H9 (cell line): Measurements from ENCODE around the gene HRAS. TPM values are rescaled to one million over a fixed set of nuclear protein-coding genes. Genes with fewer than 3 reads are reported as not detected.

Experiments
- DNase-seq: peaks from one replicate; pipeline ENCODE4 v3.0.0-alpha.2; 2017
- H2AFZ ChIP-seq: one replicate; pipeline ENCODE4 v1.6.1; 2013; ENCODE audit warnings: mild to moderate bottlenecking, low read length, control low read depth, moderate library complexity
- H2AK5ac ChIP-seq: 2 replicates; pipeline ENCODE4 v1.6.1; 2013; ENCODE audit warnings: low read length, control low read depth, mixed read lengths; ENCODE audit not compliant: insufficient read length
- H2BK120ac ChIP-seq: one replicate; pipeline ENCODE4 v1.6.1; 2013; ENCODE audit warnings: low read depth, mild to moderate bottlenecking, low read length, control low read depth, inconsistent platforms; ENCODE audit not compliant: poor library complexity, severe bottlenecking
- H2BK12ac ChIP-seq: 2 replicates; pipeline ENCODE4 v1.6.1; 2013; ENCODE audit warnings: low read length, control low read depth, mixed read lengths, low read depth; ENCODE audit not compliant: insufficient read length
- H2BK15ac ChIP-seq: 2 replicates; pipeline ENCODE4 v1.6.1; 2013; ENCODE audit warnings: low read depth, low read length, control low read depth
- H2BK20ac ChIP-seq: one replicate; pipeline ENCODE4 v1.6.1; 2013; ENCODE audit warnings: low read depth, mild to moderate bottlenecking, low read length, control low read depth, inconsistent platforms; ENCODE audit not compliant: poor library complexity, severe bottlenecking
- H2BK5ac ChIP-seq: 2 replicates; pipeline ENCODE4 v1.6.1; 2013; ENCODE audit warnings: low read length, control low read depth, mixed read lengths; ENCODE audit not compliant: insufficient read length
- H3K14ac ChIP-seq: 2 replicates; pipeline ENCODE4 v1.6.1; 2013; ENCODE audit warnings: low read length, control low read depth; ENCODE audit not compliant: insufficient read depth
- H3K18ac ChIP-seq: 2 replicates; pipeline ENCODE4 v1.6.1; 2013; ENCODE audit warnings: low read depth, mild to moderate bottlenecking, mixed read lengths, low read length, control low read depth; ENCODE audit not compliant: insufficient read length
- H3K23ac ChIP-seq: 2 replicates; pipeline ENCODE4 v1.6.1; 2013; ENCODE audit warnings: low read length, control low read depth, mixed read lengths, low read depth; ENCODE audit not compliant: insufficient read length
- H3K23me2 ChIP-seq: 2 replicates; pipeline ENCODE4 v1.6.1; 2013; ENCODE audit warnings: low read depth, mild to moderate bottlenecking, mixed read lengths, low read length, control low read depth; ENCODE audit not compliant: insufficient read length, poor library complexity, severe bottlenecking
- H3K27ac ChIP-seq: 2 replicates; pipeline ENCODE4 v1.5.1; 2013; ENCODE audit warnings: low read length, control low read depth, mixed read lengths, low read depth; ENCODE audit not compliant: insufficient read length
- H3K27me3 ChIP-seq: 2 replicates; pipeline ENCODE4 v1.6.1; 2013; ENCODE audit warnings: low read length, control low read depth, inconsistent platforms; ENCODE audit not compliant: insufficient read depth
- H3K4ac ChIP-seq: 2 replicates; pipeline ENCODE4 v1.6.1; 2013; ENCODE audit warnings: low read depth, mild to moderate bottlenecking, control low read depth, inconsistent platforms, low read length, moderate library complexity
- H3K4me1 ChIP-seq: 2 replicates; pipeline ENCODE4 v1.6.1; 2013; ENCODE audit warnings: low read length, control low read depth, inconsistent platforms; ENCODE audit not compliant: insufficient read depth
- H3K4me2 ChIP-seq: 2 replicates; pipeline ENCODE4 v1.6.1; 2013; ENCODE audit warnings: low read length, control low read depth, mixed read lengths; ENCODE audit not compliant: insufficient read length, insufficient read depth
- H3K56ac ChIP-seq: 2 replicates; pipeline ENCODE4 v1.6.1; 2013; ENCODE audit warnings: low read depth, mild to moderate bottlenecking, mixed read lengths, low read length, control low read depth; ENCODE audit not compliant: insufficient read length
- H3K79me1 ChIP-seq: 2 replicates; pipeline ENCODE4 v1.6.1; 2013; ENCODE audit warnings: low read depth, mild to moderate bottlenecking, moderate library complexity, low read length, control low read depth, inconsistent platforms; ENCODE audit not compliant: insufficient read depth, poor library complexity, severe bottlenecking
- H3K79me2 ChIP-seq: 2 replicates; pipeline ENCODE4 v1.6.1; 2013; ENCODE audit warnings: low read length, control low read depth, inconsistent platforms; ENCODE audit not compliant: insufficient read depth
- H3K9ac ChIP-seq: 2 replicates; pipeline ENCODE4 v1.6.1; 2013; ENCODE audit warnings: low read length, control low read depth, mixed read lengths; ENCODE audit not compliant: insufficient read length; ENCODE audit errors: extremely low read depth
- H3K9me3 ChIP-seq: one replicate; pipeline ENCODE4 v1.6.1; 2013; ENCODE audit warnings: low read depth, low read length, inconsistent platforms; ENCODE audit not compliant: control insufficient read depth
- H3T11ph ChIP-seq: one replicate; pipeline ENCODE4 v1.6.1; 2013; ENCODE audit warnings: mild to moderate bottlenecking, low read length, control low read depth, inconsistent platforms
- H4K20me1 ChIP-seq: one replicate; pipeline ENCODE4 v1.6.1; 2013; ENCODE audit not compliant: control insufficient read depth, insufficient read length, insufficient read depth
- H4K5ac ChIP-seq: 2 replicates; pipeline ENCODE4 v1.6.1; 2013; ENCODE audit warnings: low read depth, mild to moderate bottlenecking, mixed read lengths, low read length, control low read depth; ENCODE audit not compliant: insufficient read length
- H4K8ac ChIP-seq: replicated peaks from 2 replicates; pipeline ENCODE4 v1.6.1; 2013; ENCODE audit warnings: low read length, control low read depth, mixed read lengths, low read depth; ENCODE audit not compliant: insufficient read length
- H4K91ac ChIP-seq: 2 replicates; pipeline ENCODE4 v1.6.1; 2013; ENCODE audit warnings: low read depth, mild to moderate bottlenecking, moderate library complexity, mixed read lengths, low read length, control low read depth; ENCODE audit not compliant: insufficient read length
- H3K27ac Mint-ChIP-seq, 3 experiments: 2 replicates in 2 of 3; 3 replicates in 1 of 3; pipeline ENCODE4 v1.8.0; 2020 to 2021; ENCODE audit warnings: mixed read lengths in 3 of 3, mild to moderate bottlenecking in 1 of 3, moderate library complexity in 1 of 3
- H3K27me3 Mint-ChIP-seq: 2 replicates; pipeline ENCODE4 v1.8.0; 2021; ENCODE audit warnings: low read depth, mild to moderate bottlenecking, moderate library complexity, mixed read lengths
- H3K36me3 Mint-ChIP-seq, 3 experiments: 2 replicates in 2 of 3; 3 replicates in 1 of 3; pipeline ENCODE4 v1.8.0; 2020 to 2021; ENCODE audit warnings: low read depth in 3 of 3, mixed read lengths in 3 of 3; ENCODE audit not compliant: insufficient read depth in 1 of 3
- H3K4me1 Mint-ChIP-seq, 2 experiments: 2 replicates each; pipeline ENCODE4 v1.8.0; 2020; ENCODE audit warnings: mixed read lengths in 2 of 2
- H3K4me3 Mint-ChIP-seq, 2 experiments: 2 replicates in 1 of 2; 3 replicates in 1 of 2; pipeline ENCODE4 v1.8.0; 2020 to 2021; ENCODE audit warnings: mild to moderate bottlenecking in 2 of 2, mixed read lengths in 2 of 2, moderate library complexity in 1 of 2
- H3K9me3 Mint-ChIP-seq, 2 experiments: 2 replicates in 1 of 2; 3 replicates in 1 of 2; pipeline ENCODE4 v1.8.0; 2020; ENCODE audit warnings: mild to moderate bottlenecking in 2 of 2, mixed read lengths in 2 of 2, moderate library complexity in 1 of 2
- WGBS: extraction: QIAGEN DNeasy Blood & Tissue Kit; methylation state at CpG from one replicate; pipeline ENCODE4 v1.1.7; 2013; ENCODE audit warnings: missing lambda C conversion rate, low lambda C conversion rate, mixed read lengths; ENCODE audit not compliant: insufficient read length; ENCODE audit errors: extremely low coverage; 5-methylcytosine and 5-hydroxymethylcytosine counted together
- total RNA-seq: library from RNA; stranded (reverse); gene quantifications from 2 replicates; pipeline ENCODE4 v1.2.1, GENCODE V29; 2021
- TF ChIP-seq, protein P1 (sequence below): fragments of 200-600 bp; sonication (generic); conservative IDR thresholded peaks from 3 replicates; pipeline ENCODE4 v1.8.0; 2021; ENCODE audit warnings: antibody characterized with exemption, mild to moderate bottlenecking

Gene HRAS
- total RNA-seq, 1 experiment from 2014 or later = 61.8 TPM

- peaks cover 14% of the 10 kb centered on the region for H3K27me3 Mint-ChIP-seq
- H3K27ac Mint-ChIP-seq = peak overlapping the region in 2 of 3 experiments; percentile 66 to 81; a peak in 3 of 7 replicates
- Histone ChIP-seq H4K20me1 (no peaks in the 10 kb centered on the region), H2BK5ac (no peak overlapping the region), H3K23me2 (peaks cover 16% of the 10 kb centered on the region), H3K14ac (no peak overlapping the region), H4K5ac (no peak overlapping the region), H3K4me2 (peak overlapping the region; percentile 94), H3K9me3 (no peaks in the 10 kb centered on the region), H2AK5ac (no peak overlapping the region), H3K18ac (no peak overlapping the region), H2BK12ac (no peak overlapping the region), H3K79me2 (peaks cover 42% of the 10 kb centered on the region; the same call in 1 of the 2 replicates), H3K4me1 (no peaks in the 10 kb centered on the region), H3K4ac (no peak overlapping the region), H2BK20ac (no peak overlapping the region), H3K56ac (no peak overlapping the region), H3K23ac (no peak overlapping the region), H2AFZ (no peak overlapping the region), H4K91ac (no peak overlapping the region), H3K27me3 (no peaks in the 10 kb centered on the region; the same call in 1 of the 2 replicates), H2BK120ac (no peak overlapping the region), H2BK15ac (no peak overlapping the region), H3K27ac (no peak overlapping the region), H4K8ac (no peak overlapping the region), H3K9ac (peak overlapping the region; percentile 93), H3K79me1 (peaks cover 10% of the 10 kb centered on the region), H3T11ph (no peak overlapping the region)
- no peak for DNase-seq
- peaks cover 23 to 28% of the 10 kb centered on the region in 2 experiments for H3K4me1 Mint-ChIP-seq
- no CpG with 5 or more reads among the region's 6 CpGs for WGBS
- H3K9me3 Mint-ChIP-seq = no peaks in the 10 kb centered on the region
- peak overlapping the region; percentile 86 to 91 for H3K4me3 Mint-ChIP-seq
- peaks cover 10 to 24% (median 16%) of the 10 kb centered on the region in 3 experiments; a peak in 6 of 7 replicates for H3K36me3 Mint-ChIP-seq
- TF ChIP-seq, protein P1, sequence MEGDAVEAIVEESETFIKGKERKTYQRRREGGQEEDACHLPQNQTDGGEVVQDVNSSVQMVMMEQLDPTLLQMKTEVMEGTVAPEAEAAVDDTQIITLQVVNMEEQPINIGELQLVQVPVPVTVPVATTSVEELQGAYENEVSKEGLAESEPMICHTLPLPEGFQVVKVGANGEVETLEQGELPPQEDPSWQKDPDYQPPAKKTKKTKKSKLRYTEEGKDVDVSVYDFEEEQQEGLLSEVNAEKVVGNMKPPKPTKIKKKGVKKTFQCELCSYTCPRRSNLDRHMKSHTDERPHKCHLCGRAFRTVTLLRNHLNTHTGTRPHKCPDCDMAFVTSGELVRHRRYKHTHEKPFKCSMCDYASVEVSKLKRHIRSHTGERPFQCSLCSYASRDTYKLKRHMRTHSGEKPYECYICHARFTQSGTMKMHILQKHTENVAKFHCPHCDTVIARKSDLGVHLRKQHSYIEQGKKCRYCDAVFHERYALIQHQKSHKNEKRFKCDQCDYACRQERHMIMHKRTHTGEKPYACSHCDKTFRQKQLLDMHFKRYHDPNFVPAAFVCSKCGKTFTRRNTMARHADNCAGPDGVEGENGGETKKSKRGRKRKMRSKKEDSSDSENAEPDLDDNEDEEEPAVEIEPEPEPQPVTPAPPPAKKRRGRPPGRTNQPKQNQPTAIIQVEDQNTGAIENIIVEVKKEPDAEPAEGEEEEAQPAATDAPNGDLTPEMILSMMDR = no peak
These were observed 42.2 kb upstream of the HRAS start for GRCh38 chr11:577611-577894.
